Stimulated activated naive CD8-positive, alpha-beta T cell treated with anti-CD3 and anti-CD28 coated beads, Interleukin-15, Interleukin-2, amounts not matched to agents 100 ng/mL and 50 ng/mL, for 24 hours (primary cell): ENCODE measurements around the gene COL4A1.
"Not testable (repeated sequence)": the region's sequence is repeated elsewhere in the genome, so short reads cannot be mapped to it uniquely, and the experiment has no call there.

Source experiments
- H3K27ac Mint-ChIP-seq: one replicate; pipeline ENCODE4 v1.8.0; 2021; ENCODE audit warnings: mild to moderate bottlenecking, mixed read lengths
- H3K27me3 Mint-ChIP-seq: one replicate; pipeline ENCODE4 v1.8.0; 2021; ENCODE audit warnings: mixed read lengths
- H3K36me3 Mint-ChIP-seq: one replicate; pipeline ENCODE4 v1.8.0; 2021; ENCODE audit warnings: low read depth, mixed read lengths
- H3K4me1 Mint-ChIP-seq: one replicate; pipeline ENCODE4 v1.8.0; 2021; ENCODE audit warnings: low read depth, mixed read lengths
- H3K4me3 Mint-ChIP-seq: one replicate; pipeline ENCODE4 v1.8.0; 2021; ENCODE audit warnings: mild to moderate bottlenecking, mixed read lengths
- H3K9me3 Mint-ChIP-seq: one replicate; pipeline ENCODE4 v1.8.0; 2021; ENCODE audit warnings: mixed read lengths

COL4A1 gene

DNA sequence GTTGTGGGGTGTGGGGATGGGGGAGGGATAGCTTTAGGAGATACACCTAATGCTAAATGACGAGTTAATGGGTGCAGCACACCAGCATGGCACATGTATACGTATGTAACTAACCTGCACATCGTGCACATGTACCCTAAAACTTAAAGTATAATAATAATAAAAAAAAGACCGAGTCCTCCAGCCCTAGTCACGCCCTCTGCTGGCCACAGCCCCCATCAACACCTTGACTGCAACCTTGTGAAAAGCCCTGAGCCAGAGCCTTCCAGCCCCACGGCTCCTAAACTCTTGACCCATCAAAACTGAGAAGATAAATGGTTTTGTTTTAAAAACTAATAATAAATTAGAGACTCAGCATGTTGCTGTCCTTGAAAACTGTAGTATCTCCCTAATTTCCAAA lies 194.6 kb downstream of the COL4A1 start:
- H3K36me3 Mint-ChIP-seq, H3K9me3 Mint-ChIP-seq, H3K4me3 Mint-ChIP-seq, H3K27ac Mint-ChIP-seq, H3K4me1 Mint-ChIP-seq: not testable (repeated sequence)
- H3K27me3 Mint-ChIP-seq = peaks cover 27% of the 10 kb centered on the region

DNA sequence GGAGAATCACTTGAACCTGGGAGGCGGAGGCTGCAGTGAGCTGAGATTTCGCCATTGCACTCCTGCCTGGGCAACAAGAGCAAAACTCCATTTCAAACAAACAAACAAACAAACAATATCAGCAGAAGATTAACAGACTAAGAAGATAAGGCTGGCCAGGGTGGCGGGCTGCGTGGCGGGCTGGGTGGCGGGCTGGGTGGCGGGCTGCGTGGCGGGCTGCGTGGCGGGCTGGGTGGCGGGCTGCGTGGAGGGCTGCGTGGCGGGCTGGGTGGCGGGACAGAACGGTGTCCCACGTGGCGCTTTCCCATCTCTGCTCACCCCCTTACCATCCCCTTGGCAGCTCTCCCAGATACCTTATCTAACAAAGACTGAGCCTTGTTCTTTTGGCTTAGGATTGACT lies 196.2 kb downstream of the COL4A1 start:
- H3K9me3 Mint-ChIP-seq = peaks cover 6% of the 10 kb centered on the region
- no peaks in the 10 kb centered on the region for H3K4me1 Mint-ChIP-seq
- H3K4me3 Mint-ChIP-seq = no peak overlapping the region
- peaks cover 12% of the 10 kb centered on the region for H3K27me3 Mint-ChIP-seq
- no peaks in the 10 kb centered on the region for H3K36me3 Mint-ChIP-seq
- H3K27ac Mint-ChIP-seq = no peak overlapping the region

DNA sequence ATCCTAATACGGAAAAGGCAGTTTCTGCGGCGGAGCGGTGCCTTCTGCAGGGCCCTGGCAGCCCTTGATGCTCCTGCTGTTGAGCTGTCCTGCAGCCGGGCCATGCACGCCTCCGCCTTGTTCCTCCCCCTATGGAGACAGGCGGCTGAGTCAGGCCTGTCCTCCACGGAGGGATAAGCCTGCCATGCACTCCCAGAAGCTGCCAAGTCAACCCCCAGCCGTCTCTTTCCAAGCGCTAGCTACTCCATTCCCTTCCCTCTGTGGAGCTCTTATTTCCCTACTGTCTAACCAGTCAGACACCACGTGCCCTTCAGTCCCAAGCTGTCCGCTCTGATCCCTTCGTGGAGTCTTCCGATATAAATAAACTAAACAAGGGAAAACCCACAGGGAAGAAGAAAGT lies 197.0 kb downstream of the COL4A1 start:
- no peak overlapping the region for H3K27ac Mint-ChIP-seq
- H3K27me3 Mint-ChIP-seq = peaks cover 5% of the 10 kb centered on the region
- peaks cover 6% of the 10 kb centered on the region for H3K9me3 Mint-ChIP-seq
- H3K4me3 Mint-ChIP-seq = no peak overlapping the region
- no peaks in the 10 kb centered on the region for H3K4me1 Mint-ChIP-seq
- no peaks in the 10 kb centered on the region for H3K36me3 Mint-ChIP-seq

DNA sequence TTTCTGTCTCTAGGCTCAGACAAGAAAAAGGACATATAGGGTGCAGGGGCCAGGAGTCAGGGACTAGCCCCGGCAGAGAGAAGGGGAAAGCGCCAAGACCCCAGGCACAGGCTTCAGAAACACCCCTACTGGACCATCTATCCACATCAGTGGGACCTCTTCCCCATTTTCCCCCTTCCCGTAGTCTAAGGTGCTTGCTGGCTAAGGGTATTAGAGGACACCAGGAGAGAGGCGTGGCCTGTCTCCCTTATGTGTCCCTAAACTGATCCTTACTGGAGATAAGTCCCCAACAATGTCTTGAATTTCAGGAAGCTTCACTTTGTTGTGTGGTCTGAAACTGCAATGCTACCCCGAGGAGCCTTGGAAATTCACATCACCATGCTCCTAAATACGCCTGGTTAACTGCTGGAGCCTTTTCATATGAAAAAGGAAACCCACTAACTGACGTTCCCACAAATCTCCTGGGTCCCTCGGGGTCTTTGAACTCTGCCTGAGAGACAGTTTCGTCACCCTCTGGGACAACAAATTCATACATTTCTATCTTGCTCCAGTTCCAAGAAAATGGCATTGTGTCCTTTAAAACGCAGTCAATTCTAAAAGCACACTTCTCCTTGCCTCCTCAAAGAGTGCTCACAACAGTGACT lies 197.7 kb downstream of the COL4A1 start:
- no peaks in the 10 kb centered on the region for H3K36me3 Mint-ChIP-seq
- no peak overlapping the region for H3K27ac Mint-ChIP-seq
- peaks cover 6% of the 10 kb centered on the region for H3K9me3 Mint-ChIP-seq
- H3K4me1 Mint-ChIP-seq = no peaks in the 10 kb centered on the region
- no peak overlapping the region for H3K4me3 Mint-ChIP-seq
- H3K27me3 Mint-ChIP-seq = peaks cover 5% of the 10 kb centered on the region

DNA sequence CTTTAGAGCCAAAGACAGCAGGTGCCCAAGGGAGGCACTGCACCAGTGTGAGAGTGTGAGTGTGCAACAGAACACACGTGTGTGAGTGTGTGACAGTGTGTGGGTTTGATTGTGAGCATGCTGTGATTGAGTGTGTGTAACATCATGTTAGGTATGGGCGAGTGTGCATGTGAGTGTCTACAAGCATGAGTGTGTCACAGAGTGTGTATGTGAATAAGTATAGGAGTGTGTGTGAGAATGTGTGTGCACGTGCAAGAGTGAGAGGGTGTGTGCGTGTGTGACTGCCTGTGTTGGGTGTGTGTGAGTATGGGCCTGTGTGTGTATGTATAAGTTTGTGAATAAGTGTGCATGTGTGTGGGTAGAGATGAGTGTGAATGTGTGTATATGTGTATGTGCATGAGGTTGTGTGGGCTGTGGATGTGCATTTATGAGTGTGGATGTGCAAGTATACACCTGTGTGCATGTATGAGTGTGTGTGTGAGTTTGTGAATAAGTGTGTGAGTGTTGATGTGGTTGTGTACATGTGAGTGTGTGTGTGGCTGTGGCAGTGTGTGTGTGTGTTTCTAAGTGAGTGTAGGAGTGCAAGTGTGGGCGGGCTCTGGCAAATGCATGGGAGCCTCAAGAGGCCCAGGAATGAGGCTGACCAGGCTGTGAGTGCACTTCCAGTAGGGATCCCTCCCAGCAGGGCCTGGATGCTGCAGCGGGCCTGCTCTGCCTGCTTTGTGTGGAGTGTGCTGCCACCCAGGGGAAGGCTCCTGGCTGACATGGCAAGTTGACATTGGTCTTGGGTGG lies 198.4 kb downstream of the COL4A1 start:
- no peak overlapping the region for H3K4me3 Mint-ChIP-seq
- no peak overlapping the region for H3K27ac Mint-ChIP-seq
- H3K9me3 Mint-ChIP-seq = peaks cover 6% of the 10 kb centered on the region
- H3K27me3 Mint-ChIP-seq = no peaks in the 10 kb centered on the region
- H3K4me1 Mint-ChIP-seq = no peaks in the 10 kb centered on the region
- no peaks in the 10 kb centered on the region for H3K36me3 Mint-ChIP-seq

DNA sequence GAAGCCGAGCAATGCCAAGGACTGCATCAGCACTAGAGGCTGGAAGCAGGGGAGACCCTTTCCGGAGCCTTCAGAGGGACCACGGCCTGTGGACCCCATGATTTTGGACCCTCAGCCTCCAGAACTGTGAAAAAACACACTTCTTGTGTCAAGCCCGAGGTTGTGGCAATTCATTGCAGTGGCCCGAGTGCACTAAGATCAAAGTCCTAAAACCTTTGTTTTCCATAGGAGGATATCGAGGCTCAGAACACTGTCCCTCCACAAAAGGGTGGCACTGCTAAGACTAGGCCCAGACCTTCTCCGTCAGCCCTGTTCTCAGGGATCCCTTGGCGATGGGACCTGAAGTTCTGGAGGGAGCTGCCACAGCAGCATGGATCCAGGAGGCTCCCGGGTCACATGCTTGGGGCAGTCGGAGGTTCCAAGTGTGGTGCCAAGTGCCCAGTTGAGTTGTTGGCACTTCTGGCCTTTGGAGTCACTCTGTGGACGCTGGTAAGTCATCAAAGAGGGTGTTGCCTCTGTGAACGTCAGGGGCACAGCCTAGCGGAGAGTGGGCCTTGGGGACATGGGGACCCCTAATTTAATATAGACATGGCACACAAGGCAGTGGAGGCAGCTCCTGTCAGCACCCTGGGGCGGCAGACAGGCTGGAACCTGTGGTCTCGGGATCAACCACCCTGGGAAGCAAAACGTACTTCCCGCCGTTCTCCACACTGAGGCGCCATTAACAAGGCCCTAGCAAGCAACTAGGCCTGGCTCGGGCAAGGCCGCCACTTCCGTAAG lies 199.2 kb downstream of the COL4A1 start:
- H3K36me3 Mint-ChIP-seq = no peaks in the 10 kb centered on the region
- no peak overlapping the region for H3K27ac Mint-ChIP-seq
- H3K4me3 Mint-ChIP-seq = no peak overlapping the region
- H3K27me3 Mint-ChIP-seq = no peaks in the 10 kb centered on the region
- peaks cover 8% of the 10 kb centered on the region for H3K9me3 Mint-ChIP-seq
- H3K4me1 Mint-ChIP-seq = no peaks in the 10 kb centered on the region

DNA sequence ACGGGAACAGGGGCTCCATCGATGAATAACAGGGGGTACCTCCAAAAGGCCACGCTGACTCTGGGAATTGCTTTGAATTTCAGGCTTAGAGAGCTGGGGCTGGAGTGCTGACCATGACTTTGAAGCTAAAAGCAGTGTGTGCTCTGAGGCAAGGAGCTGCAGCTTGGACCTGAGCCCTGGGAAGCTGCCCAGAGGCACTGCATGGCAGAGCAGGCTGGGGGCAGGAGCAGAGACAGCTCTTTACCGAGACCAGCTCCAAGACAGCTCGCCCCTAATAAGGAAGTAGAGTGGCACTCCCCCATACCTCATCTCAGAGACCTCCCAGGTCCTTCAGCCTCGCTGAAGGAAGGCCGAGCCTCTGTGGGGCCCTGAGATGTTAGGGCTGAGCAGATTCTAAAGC lies 200.2 kb downstream of the COL4A1 start:
- Mint-ChIP-seq H3K9me3 (peaks cover 9% of the 10 kb centered on the region), H3K4me1 (no peaks in the 10 kb centered on the region), H3K36me3 (no peaks in the 10 kb centered on the region), H3K4me3 (no peak overlapping the region), H3K27me3 (no peaks in the 10 kb centered on the region), H3K27ac (no peak overlapping the region)

DNA sequence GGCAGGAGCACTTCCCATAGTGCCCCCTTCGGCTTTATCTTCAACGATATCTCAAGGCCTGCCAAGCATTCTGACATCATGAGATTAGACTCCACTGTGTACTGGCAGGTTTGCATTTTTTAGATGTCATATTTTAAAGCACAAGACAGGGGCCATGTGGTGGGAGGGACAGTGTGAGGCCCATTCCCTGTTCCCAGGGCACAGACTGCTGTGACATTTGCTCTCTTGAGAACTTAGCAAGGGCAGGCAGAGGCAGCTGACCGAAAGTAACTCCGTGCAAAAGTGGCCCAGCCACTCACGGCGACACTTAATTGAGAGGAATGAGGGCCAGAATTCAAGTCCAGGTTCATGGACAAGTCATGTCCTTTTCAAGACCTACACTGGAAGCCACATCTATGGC lies 201.8 kb downstream of the COL4A1 start:
- Mint-ChIP-seq H3K4me3 (no peak overlapping the region), H3K27me3 (no peaks in the 10 kb centered on the region), H3K4me1 (no peaks in the 10 kb centered on the region), H3K27ac (no peak overlapping the region), H3K36me3 (no peaks in the 10 kb centered on the region), H3K9me3 (peaks cover 15% of the 10 kb centered on the region)

DNA sequence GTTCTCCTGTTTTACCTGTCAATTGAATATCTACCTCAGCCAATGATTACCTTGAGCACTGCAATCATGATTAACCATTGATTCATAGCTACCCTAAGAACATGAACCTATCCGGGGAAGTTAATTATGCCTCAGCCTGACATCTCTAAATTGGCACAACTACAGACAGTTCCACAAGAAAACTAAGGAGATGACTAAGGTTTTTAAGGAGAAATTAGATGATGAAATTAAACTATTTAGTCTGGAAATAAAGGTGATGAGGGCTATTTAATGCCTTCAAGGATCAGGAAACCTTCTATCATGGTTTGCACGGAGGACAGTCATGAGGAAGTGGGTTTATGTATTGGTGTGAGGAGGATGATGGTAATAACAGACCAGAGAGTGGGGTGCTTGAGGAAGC lies 203.4 kb downstream of the COL4A1 start:
- no peaks in the 10 kb centered on the region for H3K4me1 Mint-ChIP-seq
- H3K4me3 Mint-ChIP-seq = no peak overlapping the region
- H3K27me3 Mint-ChIP-seq = no peaks in the 10 kb centered on the region
- no peaks in the 10 kb centered on the region for H3K36me3 Mint-ChIP-seq
- H3K9me3 Mint-ChIP-seq = peaks cover 12% of the 10 kb centered on the region
- no peak overlapping the region for H3K27ac Mint-ChIP-seq

DNA sequence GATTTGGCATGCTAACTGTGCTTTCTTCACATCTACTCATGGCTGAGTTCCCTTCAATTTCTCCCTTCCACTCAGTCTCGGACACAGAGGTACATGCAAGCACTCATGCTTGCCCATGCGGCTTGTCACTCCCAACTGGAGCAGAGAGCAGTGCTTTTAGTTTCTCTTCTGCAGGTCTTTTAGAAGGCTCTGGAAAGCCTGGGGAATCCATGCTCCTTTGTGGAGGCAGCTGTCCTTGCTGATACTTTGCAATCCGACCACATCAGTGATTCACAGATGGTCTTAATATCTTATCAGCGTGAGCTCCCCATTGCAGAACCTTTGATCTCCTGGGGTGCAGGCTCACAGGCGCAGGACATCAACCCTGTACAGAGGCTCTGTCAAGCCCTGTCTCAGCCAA lies 203.9 kb downstream of the COL4A1 start:
- Mint-ChIP-seq H3K27ac (no peak overlapping the region), H3K27me3 (no peaks in the 10 kb centered on the region), H3K4me1 (no peaks in the 10 kb centered on the region), H3K4me3 (no peak overlapping the region), H3K9me3 (peaks cover 13% of the 10 kb centered on the region), H3K36me3 (no peaks in the 10 kb centered on the region)

DNA sequence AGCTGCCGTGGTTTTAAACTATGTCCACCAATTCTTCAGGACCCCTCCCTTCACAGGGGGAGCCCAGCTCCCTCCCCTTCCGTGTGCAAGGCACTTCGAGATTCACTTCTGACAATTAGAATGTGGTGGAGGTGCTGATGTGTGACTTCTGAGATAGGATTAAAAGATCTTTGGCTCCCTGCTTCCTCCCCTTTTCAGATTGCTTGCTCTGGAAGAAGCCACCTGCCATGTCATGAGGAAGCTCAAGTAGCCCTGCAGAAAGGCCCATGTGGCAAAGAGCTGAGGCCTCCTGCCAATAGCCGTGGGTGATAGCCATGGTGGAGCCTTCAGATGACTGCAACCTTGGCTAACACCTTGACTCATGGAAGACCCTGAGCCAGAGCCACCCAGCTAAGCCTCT lies 204.9 kb downstream of the COL4A1 start:
- no peak overlapping the region for H3K27ac Mint-ChIP-seq
- peaks cover 15% of the 10 kb centered on the region for H3K9me3 Mint-ChIP-seq
- no peaks in the 10 kb centered on the region for H3K27me3 Mint-ChIP-seq
- no peaks in the 10 kb centered on the region for H3K4me1 Mint-ChIP-seq
- H3K4me3 Mint-ChIP-seq = no peak overlapping the region
- no peaks in the 10 kb centered on the region for H3K36me3 Mint-ChIP-seq

DNA sequence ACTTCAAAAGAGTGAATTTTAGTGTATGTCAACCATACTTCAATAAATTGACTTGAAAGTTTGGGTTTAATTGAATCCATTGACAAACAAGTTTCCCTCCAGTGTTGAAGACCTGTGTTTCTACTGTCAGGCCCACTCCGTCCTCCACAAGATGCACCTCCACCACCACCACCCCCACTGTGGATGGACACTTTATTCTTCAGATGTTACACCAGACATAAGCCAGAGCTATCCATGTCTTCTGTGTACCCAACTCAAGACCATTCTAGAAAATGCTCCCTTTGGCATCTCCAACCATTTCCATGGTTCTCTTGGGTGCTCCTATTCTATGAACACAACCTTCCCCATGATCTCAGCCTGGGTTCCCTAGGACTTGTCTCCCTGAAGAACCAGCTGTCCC lies 207.0 kb downstream of the COL4A1 start:
- Mint-ChIP-seq H3K27me3 (no peaks in the 10 kb centered on the region), H3K36me3 (no peaks in the 10 kb centered on the region), H3K4me3 (no peak overlapping the region), H3K27ac (no peak overlapping the region), H3K4me1 (no peaks in the 10 kb centered on the region), H3K9me3 (peaks cover 15% of the 10 kb centered on the region)
